GM19324 (cell line): ENCODE measurements around the gene GRAMD1C.
A peak's percentile ranks its signal among the peaks of the same experiment; 100 is the strongest.
"Not testable (repeated sequence)": the region's sequence is repeated elsewhere in the genome, so short reads cannot be mapped to it uniquely, and the experiment has no call there.

Source experiments
- ATAC-seq: cut with Tn5 transposase; IDR thresholded peaks from one replicate; pipeline ENCODE4 v1.9.1; 2021; ENCODE audit warnings: mild to moderate bottlenecking, moderate library complexity; ENCODE audit not compliant: unreplicated experiment, low FRiP score

Gene GRAMD1C

DNA sequence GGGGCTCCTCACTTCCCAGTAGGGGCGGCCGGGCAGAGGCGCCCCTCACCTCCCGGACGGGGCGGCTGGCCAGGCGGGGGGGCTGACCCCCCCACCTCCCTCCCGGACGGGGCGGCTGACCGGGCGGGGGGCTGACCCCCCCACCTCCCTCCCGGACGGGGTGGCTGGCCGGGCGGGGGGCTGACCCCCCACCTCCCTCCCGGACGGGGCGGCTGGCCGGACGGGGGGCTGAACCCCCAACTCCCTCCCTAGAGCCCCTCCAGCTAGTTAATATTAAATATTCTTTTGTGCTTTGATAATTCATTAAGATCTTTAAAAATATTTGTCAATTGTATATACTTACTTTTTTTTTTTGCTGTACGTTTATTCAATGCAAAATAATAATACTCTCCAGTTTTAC lies 11.3 kb downstream of the GRAMD1C start:
- not testable (repeated sequence) for ATAC-seq

DNA sequence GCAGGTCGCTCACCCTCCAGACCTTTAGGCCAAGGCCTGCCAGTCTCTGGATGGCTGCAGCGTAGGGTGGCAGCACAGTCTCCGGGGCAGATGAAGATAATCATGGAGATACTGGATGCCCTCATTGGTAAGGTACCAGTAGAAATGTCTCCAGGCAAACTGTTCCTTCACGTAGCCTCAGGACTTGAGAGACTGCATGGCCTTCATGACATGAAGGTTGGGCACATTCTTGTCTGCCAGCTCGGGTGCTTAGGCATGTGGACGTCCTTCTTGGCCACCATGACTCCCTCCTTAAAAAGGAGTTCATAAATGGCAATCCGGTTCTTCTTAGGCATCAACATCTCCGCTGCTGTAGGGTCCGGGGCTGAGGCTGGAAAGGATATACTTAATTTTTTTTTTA lies 11.8 kb downstream of the GRAMD1C start:
- not testable (repeated sequence) for ATAC-seq

DNA sequence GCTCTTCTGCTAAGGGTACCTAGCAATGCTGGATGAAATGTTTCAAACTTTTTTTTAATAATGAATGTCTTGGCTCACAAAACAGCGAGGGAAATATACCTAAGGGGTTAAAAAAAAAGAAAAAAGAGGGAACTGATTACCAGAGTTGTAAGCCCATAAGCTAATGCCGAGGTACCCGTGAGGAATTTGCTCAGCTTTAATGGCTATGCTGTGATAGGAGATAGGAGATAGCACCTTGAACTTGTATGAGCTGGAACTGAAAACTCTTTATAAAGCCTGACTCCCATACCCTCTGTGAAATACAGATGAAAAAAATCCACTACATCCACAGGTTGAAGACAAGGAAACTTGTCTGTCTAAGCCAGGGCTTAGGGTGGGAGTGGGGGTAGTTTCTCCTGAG lies 13.9 kb downstream of the GRAMD1C start:
- no peak for ATAC-seq

- no peak for ATAC-seq
These were observed 28.9 kb downstream of the GRAMD1C start for GRCh38 chr3:113867506-113867905.

DNA sequence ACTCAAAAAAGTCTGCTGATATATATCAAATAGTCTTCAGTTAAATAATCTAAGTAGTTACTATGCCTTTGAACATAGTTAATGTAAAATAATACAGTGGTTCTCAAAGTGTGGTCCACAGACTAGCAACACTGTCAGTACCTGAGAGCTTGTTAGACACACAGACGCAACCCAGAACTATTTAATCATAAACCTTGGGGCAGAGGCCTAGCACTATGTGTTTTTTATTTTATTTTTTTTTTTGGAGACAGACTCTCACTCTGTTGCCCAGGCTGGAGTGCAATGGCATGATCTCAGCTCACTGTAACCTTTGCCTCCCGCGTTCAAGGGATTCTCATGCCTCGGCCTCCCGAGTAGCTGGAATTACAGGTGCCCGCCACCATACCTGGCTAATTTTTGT lies 34.7 kb downstream of the GRAMD1C start:
- ATAC-seq, result no peak

DNA sequence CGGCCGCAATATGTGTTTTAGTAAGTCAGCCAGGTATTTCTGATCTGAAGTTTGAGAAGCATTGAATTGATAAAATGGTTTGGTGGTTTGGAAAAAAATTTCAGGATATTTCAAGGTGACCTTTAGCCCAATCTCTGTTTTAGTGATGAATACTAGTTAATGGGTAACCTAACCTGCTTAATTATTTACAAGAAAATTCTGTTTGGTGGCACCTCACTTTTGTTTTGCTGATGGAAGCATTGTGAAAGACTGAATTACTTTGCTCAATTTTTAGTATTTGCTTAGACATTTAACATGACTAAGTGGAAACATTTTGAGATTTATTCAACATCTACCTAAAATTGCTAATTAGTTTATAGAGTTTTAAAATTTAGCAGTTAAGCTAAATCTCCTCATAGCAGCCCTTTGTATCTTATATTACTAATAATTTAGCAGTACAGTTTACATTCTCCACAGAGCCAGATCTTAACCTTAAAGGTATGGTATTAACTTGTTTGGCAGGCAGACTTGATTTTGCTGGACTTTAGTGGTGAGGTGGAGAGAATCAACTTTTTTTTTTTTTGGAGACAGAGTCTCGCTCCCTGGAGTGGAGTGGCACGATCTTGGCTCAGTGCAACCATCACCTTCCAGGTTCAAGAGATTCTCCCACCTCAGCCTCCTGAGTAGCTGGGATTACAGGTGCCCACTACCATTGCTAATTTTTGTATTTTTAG lies 35.4 kb downstream of the GRAMD1C start:
- no peak for ATAC-seq

DNA sequence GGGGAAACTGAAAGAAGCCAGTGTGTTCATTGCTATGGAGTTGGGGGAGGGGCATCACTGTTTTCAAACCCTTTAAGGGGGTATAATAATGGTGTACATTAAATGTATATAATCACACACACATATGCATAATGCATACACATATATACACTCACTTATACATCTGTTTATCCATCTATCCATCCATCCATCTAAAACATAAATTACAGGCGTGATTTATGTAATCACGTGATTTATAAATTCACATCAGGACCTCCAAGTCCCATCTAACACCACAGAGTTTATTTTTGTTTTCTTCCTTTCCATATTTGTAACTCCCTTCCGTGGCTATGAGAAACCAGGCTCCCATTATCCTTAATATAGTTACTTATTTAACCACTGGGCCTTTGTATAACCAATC lies 39.8 kb downstream of the GRAMD1C start:
- ATAC-seq, result no peak

DNA sequence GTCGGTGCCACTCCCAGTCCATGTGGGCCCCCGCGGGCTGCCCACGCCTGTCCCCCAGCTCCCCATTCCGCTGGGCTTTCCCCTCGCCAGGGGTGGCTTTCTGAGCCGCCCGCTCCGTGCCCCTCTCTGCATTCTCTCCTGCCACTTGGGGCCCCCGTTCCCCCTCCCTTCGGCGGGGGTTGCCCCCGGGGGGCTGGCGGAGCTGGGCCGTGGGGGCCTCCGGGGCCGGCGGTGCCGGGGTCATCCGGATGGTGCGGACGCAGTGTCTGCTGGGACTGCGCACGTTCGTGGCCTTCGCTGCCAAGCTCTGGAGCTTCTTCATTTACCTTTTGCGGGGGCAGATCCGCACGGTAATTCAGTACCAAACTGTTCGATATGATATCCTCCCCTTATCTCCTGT lies 46.5 kb downstream of the GRAMD1C start:
- no peak for ATAC-seq

GRCh38 chr3:113890256-113890900 lies 51.8 kb downstream of the GRAMD1C start:
- no peak for ATAC-seq

GRCh38 chr3:113894927-113895326 lies 56.3 kb downstream of the GRAMD1C start:
- ATAC-seq, result no peak

GRCh38 chr3:113895964-113896363 lies 57.4 kb downstream of the GRAMD1C start:
- no peak for ATAC-seq

DNA sequence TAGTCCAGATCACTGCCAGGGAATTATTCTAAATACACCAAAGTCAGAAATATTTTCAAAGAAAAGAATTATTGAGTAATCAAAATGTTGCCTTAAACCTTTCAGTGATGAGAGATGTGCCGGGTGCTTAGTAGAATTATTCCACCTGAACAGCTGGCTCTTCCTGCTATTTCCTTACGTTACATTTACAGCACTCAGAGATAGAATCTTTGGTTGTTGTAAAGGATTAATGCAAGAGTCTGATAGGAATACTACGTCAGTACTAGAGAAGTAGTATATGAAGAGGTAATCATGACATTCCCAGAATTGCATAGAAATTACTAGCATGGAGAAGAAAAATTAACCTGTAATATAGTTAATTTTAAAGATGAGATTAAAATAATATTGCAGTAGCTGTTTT lies 58.3 kb downstream of the GRAMD1C start:
- no peak for ATAC-seq

GRCh38 chr3:113897373-113897777 lies 58.8 kb downstream of the GRAMD1C start:
- ATAC-seq, result no peak

DNA sequence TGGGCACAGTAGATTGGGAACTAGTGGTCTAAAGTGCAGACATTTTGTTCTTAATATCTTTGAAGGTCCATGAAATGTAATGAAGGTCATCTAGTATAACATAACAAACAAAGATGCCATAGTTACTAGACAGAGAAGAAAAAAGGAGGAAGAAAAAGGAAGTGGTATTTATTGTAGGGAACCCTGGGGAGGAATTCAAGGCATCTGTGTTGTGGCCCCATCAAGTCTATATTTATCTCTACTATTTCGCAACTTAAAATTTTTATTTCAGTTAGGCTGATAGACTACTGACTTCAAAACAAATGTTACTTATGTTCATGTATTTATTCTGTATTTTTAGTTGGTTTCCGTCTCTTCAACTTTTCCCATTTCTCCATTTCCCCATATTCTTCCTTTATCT lies 60.3 kb downstream of the GRAMD1C start:
- no peak for ATAC-seq

GRCh38 chr3:113906568-113907140 lies 68.1 kb downstream of the GRAMD1C start:
- no peak for ATAC-seq

GRCh38 chr3:113908133-113908532 lies 69.5 kb downstream of the GRAMD1C start:
- ATAC-seq, result no peak

GRCh38 chr3:113910966-113911365 lies 72.4 kb downstream of the GRAMD1C start:
- ATAC-seq, result no peak

DNA sequence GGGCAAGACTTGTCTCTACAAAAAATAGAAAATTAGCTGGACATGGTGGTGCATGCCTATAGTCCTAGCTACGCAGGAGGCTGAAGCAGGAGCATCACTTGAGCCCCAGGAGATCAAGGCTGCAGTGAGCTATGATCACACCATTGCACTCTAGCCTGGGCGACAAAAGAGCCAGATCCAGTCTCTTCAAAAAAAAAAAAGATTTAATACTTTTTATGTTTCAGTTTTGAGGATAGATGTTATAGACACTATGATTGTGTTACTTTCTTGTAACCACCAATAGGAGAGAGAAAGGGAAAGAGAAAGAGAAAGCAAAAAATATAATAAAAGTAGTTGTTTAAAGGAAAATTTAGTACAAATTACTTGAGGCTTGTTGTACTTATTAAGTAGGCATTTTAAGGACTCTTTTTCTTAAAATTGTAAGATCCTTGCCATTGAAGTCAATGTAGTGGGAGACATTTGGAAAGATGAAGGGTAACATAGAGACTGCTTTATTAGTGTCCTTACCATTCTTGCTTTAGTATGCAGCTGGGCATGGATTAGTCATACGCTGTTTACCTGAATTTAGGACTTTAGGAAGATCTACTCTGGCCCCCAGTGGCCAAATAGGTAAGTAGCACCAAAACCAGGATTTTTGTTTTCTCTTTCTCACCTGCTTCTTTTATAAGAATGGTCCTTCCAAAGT lies 74.1 kb downstream of the GRAMD1C start:
- peak; percentile 87 for ATAC-seq

GRCh38 chr3:113914646-113915045 lies 76.1 kb downstream of the GRAMD1C start:
- ATAC-seq, result no peak

DNA sequence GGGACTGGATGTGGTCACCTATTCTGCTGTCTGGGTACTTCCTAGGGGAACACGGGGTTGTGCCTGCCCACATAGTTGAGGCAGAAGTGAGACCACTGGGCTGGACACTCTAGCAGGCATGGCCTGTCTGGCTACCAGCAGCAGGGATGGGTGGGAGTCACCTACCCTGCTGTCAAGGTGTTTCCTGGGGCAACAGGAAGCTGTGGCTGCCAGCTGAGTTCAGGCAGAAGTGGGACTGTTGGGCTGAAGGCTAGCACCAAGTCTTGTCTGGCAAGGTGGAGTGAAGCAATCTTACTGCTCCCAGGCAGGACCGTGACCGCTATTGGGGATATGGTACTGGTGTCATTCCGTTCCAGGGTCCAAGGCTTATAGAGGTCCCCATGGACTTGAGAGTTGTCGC lies 89.0 kb downstream of the GRAMD1C start:
- ATAC-seq, result no peak

- no peak for ATAC-seq
These were observed 108.2 kb downstream of the GRAMD1C start for GRCh38 chr3:113946831-113947230.
